ENCODE measurements around the gene ATP5F1E. TPM values are rescaled to one million over a fixed set of nuclear protein-coding genes. Genes with fewer than 3 reads are reported as not detected.

The ATP5F1E gene
- total and polyA plus RNA-seq, 10 of the 15 experiments (the other 5 are each of a cell fraction or from before 2014, with no cell fraction given), result 49.0 to 407 (median 117) TPM

DNA sequence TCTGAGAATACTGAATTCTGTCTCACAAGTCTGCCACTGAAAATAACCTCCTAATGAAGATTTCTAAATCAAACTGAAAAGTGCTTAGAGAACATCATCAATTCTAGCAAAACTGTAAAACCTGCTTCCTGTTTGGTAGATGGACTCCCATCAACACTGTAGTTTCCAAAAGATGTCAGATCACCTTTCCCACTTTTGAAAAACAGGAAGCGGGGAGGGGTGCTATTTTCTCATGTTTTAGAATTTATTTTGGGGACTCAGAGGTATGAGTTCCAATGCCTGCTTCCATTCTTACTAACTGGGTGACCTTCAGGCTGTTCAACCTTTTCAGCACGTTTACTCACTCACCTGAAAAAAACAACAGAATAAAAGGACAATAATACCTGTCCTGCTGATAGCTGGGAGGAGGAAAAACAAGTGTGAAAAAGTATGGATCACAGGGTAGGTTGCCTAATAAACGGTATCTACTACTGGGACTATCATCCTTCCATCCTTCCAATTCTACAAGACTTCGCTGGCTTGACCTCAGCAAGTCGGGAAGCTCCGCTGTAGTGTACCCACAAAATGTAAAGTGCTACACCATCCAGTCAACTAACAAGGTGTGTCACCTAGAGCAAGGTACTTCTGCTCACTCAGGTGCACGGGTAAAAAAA is 1.1 kb downstream of the ATP5F1E start (continued):
- TF ChIP-seq, protein P1, sequence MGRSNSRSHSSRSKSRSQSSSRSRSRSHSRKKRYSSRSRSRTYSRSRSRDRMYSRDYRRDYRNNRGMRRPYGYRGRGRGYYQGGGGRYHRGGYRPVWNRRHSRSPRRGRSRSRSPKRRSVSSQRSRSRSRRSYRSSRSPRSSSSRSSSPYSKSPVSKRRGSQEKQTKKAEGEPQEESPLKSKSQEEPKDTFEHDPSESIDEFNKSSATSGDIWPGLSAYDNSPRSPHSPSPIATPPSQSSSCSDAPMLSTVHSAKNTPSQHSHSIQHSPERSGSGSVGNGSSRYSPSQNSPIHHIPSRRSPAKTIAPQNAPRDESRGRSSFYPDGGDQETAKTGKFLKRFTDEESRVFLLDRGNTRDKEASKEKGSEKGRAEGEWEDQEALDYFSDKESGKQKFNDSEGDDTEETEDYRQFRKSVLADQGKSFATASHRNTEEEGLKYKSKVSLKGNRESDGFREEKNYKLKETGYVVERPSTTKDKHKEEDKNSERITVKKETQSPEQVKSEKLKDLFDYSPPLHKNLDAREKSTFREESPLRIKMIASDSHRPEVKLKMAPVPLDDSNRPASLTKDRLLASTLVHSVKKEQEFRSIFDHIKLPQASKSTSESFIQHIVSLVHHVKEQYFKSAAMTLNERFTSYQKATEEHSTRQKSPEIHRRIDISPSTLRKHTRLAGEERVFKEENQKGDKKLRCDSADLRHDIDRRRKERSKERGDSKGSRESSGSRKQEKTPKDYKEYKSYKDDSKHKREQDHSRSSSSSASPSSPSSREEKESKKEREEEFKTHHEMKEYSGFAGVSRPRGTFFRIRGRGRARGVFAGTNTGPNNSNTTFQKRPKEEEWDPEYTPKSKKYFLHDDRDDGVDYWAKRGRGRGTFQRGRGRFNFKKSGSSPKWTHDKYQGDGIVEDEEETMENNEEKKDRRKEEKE (IDR thresholded peaks at IDR 0.05), result no peak

DNA sequence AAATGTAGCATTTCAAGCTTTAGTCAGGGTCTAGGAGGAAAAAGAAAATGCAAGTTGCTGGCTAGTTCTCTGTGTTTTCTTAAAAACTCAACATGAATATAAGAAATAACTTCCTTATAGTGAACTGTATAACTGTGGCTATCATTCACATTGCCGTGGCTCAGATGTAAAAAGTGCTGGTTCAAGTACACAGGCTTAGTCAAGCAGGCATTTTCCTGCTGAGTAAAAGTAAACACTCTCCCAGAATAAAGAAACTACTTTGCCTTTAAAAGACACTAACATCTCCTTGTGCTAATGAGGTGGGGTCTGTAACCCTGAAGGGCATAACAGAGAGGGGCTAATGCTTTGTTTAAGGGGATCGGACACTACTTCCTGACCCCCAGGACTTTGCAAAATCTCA is 3.3 kb downstream of the ATP5F1E start:
- no peak for ATAC-seq
- intact Hi-C loops (cut with micrococcal nuclease; ENCODE audit: unreplicated experiment) (no loop called here), in situ Hi-C loops (cut with MboI) (no loop called here)
- ChIA-PET RAD21 (ENCODE audit: unreplicated experiment) (interaction anchor here (0.6 to 1.6 kb wide), 4 partner anchors 12 to 337 kb away, joined by 3 to 5 read pairs (median 4); partner anchors contain the start of gene PRELID3B), POLR2A (interaction anchor here (0.6 to 6.0 kb wide), 5 partner anchors 13 to 47 kb away, joined by 3 to 40 read pairs (median 5); partner anchors contain the start of gene PRELID3B), CTCF (interaction anchor here (0.7 to 1.6 kb wide), 3 partner anchors 18 to 53 kb away, joined by 3 to 4 read pairs (median 3); no protein-coding TSS in a partner anchor), SMC1A (ENCODE audit: uncharacterized antibody, unreplicated experiment) (interaction anchor here (1.0 to 2.2 kb wide), 10 partner anchors 9 to 159 kb away, joined by 3 to 10 read pairs (median 4); partner anchors contain the start of gene TUBB1)
- 63% methylated on average over 2 of the region's 2 CpGs for WGBS (ENCODE audit: insufficient coverage, insufficient replicate concordance, low lambda C conversion rate, missing lambda C conversion rate)
- Histone ChIP-seq H3K4me2 (ENCODE audit: control insufficient read depth, insufficient read depth) (peak overlapping the region; percentile 49), H3K79me2 (ENCODE audit: control insufficient read depth, insufficient read depth, low read length) (peaks cover 55% of the 10 kb centered on the region), H3K4me1 (ENCODE audit: control insufficient read depth, insufficient read depth, low read length) (no peaks in the 10 kb centered on the region; the same call in 1 of the 2 replicates), H3K9ac (ENCODE audit: control insufficient read depth, insufficient read depth, low read length) (peak overlapping the region; percentile 44; the same call in 1 of the 2 replicates), H2AFZ (ENCODE audit: control insufficient read depth, low read depth, low read length) (no peak overlapping the region), H3K4me3 (peak overlapping the region; percentile 85), H4K20me1 (ENCODE audit: control insufficient read depth, insufficient read depth) (no peaks in the 10 kb centered on the region), H3K27me3 (replicated peaks in 1 of 2; ENCODE audit: control insufficient read depth in 2 of 2, insufficient read depth in 2 of 2, low read length in 1 of 2) (no peaks in the 10 kb centered on the region), H3K9me3 (replicated peaks; ENCODE audit: control insufficient read depth, insufficient read depth, low read length) (no peaks in the 10 kb centered on the region), H3K27ac (ENCODE audit: control insufficient read depth, insufficient read depth) (peak overlapping the region; percentile 4), H3K36me3 (ENCODE audit: control insufficient read depth in 2 of 2, insufficient read depth in 2 of 2, low read length in 1 of 2) (peaks cover 8 to 16% of the 10 kb centered on the region in 2 experiments)
- DNase-seq (ENCODE audit: low read depth, low spot score), result no peak
- TF ChIP-seq SP1 (IDR thresholded peaks at IDR 0.05; ENCODE audit: low read depth, low read length) (no peak), BCL11A (IDR thresholded peaks at IDR 0.05; ENCODE audit: low read depth, low read length) (no peak), GATAD2B (conservative IDR thresholded peaks at IDR 0.05; ENCODE audit: low read depth) (no peak), NBN (IDR thresholded peaks at IDR 0.05) (no peak), EED (IDR thresholded peaks at IDR 0.05; ENCODE audit: low read depth) (no peak)
- TF ChIP-seq, protein P2, sequence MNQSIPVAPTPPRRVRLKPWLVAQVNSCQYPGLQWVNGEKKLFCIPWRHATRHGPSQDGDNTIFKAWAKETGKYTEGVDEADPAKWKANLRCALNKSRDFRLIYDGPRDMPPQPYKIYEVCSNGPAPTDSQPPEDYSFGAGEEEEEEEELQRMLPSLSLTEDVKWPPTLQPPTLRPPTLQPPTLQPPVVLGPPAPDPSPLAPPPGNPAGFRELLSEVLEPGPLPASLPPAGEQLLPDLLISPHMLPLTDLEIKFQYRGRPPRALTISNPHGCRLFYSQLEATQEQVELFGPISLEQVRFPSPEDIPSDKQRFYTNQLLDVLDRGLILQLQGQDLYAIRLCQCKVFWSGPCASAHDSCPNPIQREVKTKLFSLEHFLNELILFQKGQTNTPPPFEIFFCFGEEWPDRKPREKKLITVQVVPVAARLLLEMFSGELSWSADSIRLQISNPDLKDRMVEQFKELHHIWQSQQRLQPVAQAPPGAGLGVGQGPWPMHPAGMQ (IDR thresholded peaks at IDR 0.05; ENCODE audit: borderline replicate concordance), result no peak
- FAIRE-seq, result no peak
- BruUV-seq (replicated peaks), result no TSS peak

Measured in GM12878 (cell line).